OCI-LY3 (cell line): Measurements from ENCODE around the gene MAB21L1.

Experiments used
- H2AFZ ChIP-seq: fragments of 200-600, 300-600 bp; shearing (Covaris generic); 2 replicates; pipeline ENCODE4 v1.6.0; 2014; ENCODE audit warnings: antibody characterized with exemption, low read depth, low read length
- H3K27ac ChIP-seq: fragments of 200-600, 300-600 bp; sonication (generic); 2 replicates; pipeline ENCODE4 v1.5.1; 2014; ENCODE audit warnings: mild to moderate bottlenecking, low read length, moderate library complexity, mixed read lengths
- H3K27me3 ChIP-seq: fragments of 200-600, 300-600 bp; sonication (generic); 2 replicates; pipeline ENCODE4 v1.6.1; 2014; ENCODE audit warnings: low read depth, low read length, mixed read lengths
- H3K36me3 ChIP-seq: fragments of 200-600, 300-600 bp; sonication (generic); replicated peaks from 2 replicates; pipeline ENCODE3; 2014; ENCODE audit warnings: low read depth, low read length, mixed read lengths
- H3K4me1 ChIP-seq: fragments of 300-600, 200-600 bp; sonication (generic); 2 replicates; pipeline ENCODE4 v1.6.1; 2014; ENCODE audit warnings: low read length, mixed read lengths
- H3K4me2 ChIP-seq: fragments of 200-600, 300-600 bp; sonication (generic); 2 replicates; pipeline ENCODE4 v1.6.1; 2014; ENCODE audit warnings: low read length, mixed read lengths
- H3K4me3 ChIP-seq: fragments of 300-600, 200-600 bp; sonication (generic); 2 replicates; pipeline ENCODE4 v1.5.1; 2014; ENCODE audit warnings: antibody characterized with exemption, mild to moderate bottlenecking, low read length, moderate library complexity
- H3K79me2 ChIP-seq: fragments of 300-600, 200-600 bp; shearing (Covaris generic); 2 replicates; pipeline ENCODE4 v1.6.1; 2014; ENCODE audit warnings: mild to moderate bottlenecking, low read length, mixed read lengths
- H3K9ac ChIP-seq: fragments of 300-600, 200-600 bp; shearing (Covaris generic); 2 replicates; pipeline ENCODE4 v1.6.0; 2014; ENCODE audit warnings: mild to moderate bottlenecking, low read length, moderate library complexity
- H3K9me3 ChIP-seq: fragments of 200-600, 300-600 bp; shearing (Covaris generic); 2 replicates; pipeline ENCODE4 v1.6.1; 2014; ENCODE audit warnings: low read length, mixed read lengths; ENCODE audit not compliant: insufficient read depth
- H4K20me1 ChIP-seq: fragments of 200-600, 300-600 bp; sonication (generic); 2 replicates; pipeline ENCODE4 v1.6.1; 2016; ENCODE audit warnings: low read length, mixed read lengths; ENCODE audit not compliant: insufficient read depth
- EZH2phosphoT487 ChIP-seq: fragments of 200-600 bp; shearing (Covaris generic); IDR thresholded peaks from 2 replicates; pipeline ENCODE4 v1.6.1; 2018; ENCODE audit warnings: antibody characterized with exemption, mixed run types, low read depth
- TF ChIP-seq, protein P1 (sequence below): fragments of 200-600, 300-600 bp; sonication (generic); IDR thresholded peaks from 2 replicates; pipeline ENCODE4 v1.5.1; 2014; ENCODE audit warnings: antibody characterized with exemption, low read length, low read depth

The MAB21L1 gene

GRCh38 chr13:35474496-35475211 lies 1.8 kb downstream of the MAB21L1 start:
- H3K27me3 ChIP-seq: 0 out of 2 replicates have a peak, but pooled peaks cover 3% of the 10 kb centered on the region
- H3K36me3 ChIP-seq: no peaks in the 10 kb centered on the region
- H3K4me1 ChIP-seq: peaks cover 13% of the 10 kb centered on the region
- H3K9me3 ChIP-seq: no peaks in the 10 kb centered on the region
- TF ChIP-seq EZH2phosphoT487: no peak
- TF ChIP-seq, protein P1, sequence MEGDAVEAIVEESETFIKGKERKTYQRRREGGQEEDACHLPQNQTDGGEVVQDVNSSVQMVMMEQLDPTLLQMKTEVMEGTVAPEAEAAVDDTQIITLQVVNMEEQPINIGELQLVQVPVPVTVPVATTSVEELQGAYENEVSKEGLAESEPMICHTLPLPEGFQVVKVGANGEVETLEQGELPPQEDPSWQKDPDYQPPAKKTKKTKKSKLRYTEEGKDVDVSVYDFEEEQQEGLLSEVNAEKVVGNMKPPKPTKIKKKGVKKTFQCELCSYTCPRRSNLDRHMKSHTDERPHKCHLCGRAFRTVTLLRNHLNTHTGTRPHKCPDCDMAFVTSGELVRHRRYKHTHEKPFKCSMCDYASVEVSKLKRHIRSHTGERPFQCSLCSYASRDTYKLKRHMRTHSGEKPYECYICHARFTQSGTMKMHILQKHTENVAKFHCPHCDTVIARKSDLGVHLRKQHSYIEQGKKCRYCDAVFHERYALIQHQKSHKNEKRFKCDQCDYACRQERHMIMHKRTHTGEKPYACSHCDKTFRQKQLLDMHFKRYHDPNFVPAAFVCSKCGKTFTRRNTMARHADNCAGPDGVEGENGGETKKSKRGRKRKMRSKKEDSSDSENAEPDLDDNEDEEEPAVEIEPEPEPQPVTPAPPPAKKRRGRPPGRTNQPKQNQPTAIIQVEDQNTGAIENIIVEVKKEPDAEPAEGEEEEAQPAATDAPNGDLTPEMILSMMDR: no peak
- H3K4me3 ChIP-seq: peak overlapping the region; percentile 78
- H3K4me2 ChIP-seq: peak overlapping the region; percentile 81
- H3K79me2 ChIP-seq: no peaks in the 10 kb centered on the region
- no peak overlapping the region for H2AFZ ChIP-seq
- peak overlapping the region; percentile 58; the same call in 1 of the 2 replicates for H3K9ac ChIP-seq
- no peak overlapping the region for H3K27ac ChIP-seq
- H4K20me1 ChIP-seq: no peaks in the 10 kb centered on the region

DNA sequence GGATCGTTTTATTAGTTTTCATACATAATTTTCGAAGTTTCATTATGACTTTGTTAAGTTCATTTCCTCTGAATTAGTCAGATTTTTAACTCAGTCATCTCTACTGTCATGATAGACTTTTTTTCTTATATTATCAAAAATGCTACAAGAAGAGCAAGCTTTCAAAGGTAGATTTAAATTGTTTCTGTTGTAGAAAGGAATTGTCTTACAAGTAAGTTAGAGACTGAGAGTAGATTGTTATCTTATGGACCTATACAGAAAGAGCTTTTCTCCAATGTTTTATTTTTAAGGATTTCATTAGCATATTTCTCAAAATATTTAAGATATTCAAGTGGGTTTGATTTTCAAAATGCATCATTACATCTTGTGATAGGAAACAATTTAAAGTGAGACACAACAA lies 2.7 kb downstream of the MAB21L1 start:
- Histone ChIP-seq H3K4me3 (no peak overlapping the region), H3K9ac (no peak overlapping the region), H3K27ac (no peak overlapping the region), H3K4me2 (peak overlapping the region; percentile 24), H2AFZ (no peak overlapping the region), H3K79me2 (no peaks in the 10 kb centered on the region), H3K36me3 (no peaks in the 10 kb centered on the region), H3K4me1 (peaks cover 13% of the 10 kb centered on the region), H3K9me3 (no peaks in the 10 kb centered on the region), H4K20me1 (no peaks in the 10 kb centered on the region), H3K27me3 (0 out of 2 replicates have a peak, but pooled peaks cover 3% of the 10 kb centered on the region)
- TF ChIP-seq, protein P1: no peak

DNA sequence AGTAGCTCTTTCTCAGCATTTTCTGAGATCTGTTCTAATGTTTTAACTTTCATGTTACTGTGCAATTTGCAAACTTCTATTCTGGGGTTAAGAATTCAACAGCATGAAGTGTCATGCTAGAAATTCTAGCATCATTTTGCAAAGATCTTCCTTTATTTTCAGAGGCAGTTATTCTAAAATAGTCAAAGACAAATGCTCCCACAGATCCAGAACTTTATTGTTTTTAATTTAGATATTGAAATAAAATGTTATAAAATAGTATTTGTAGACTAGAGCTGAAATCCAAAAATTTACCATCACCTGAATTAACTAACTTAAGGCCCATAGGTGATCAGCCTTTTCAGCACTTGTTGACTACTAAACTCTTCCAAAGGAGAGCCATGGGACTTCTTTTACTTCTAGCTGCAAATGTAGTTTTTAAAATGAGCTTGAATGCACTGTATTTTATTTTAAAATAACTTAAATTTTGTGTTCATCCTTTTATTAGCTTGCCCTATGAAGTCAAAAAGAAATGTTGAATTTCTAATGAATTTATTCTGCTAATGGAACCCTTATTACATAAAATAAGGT lies 3.2 kb downstream of the MAB21L1 start:
- Histone ChIP-seq H3K4me1 (peaks cover 13% of the 10 kb centered on the region), H3K79me2 (no peaks in the 10 kb centered on the region), H3K27me3 (0 out of 2 replicates have a peak, but pooled peaks cover 3% of the 10 kb centered on the region), H3K4me3 (no peak overlapping the region), H3K9ac (no peak overlapping the region), H3K9me3 (no peaks in the 10 kb centered on the region), H4K20me1 (no peaks in the 10 kb centered on the region), H2AFZ (no peak overlapping the region), H3K27ac (no peak overlapping the region), H3K4me2 (peak overlapping the region; percentile 24; the same call in 1 of the 2 replicates), H3K36me3 (no peaks in the 10 kb centered on the region)
- TF ChIP-seq, protein P1: no peak
- TF ChIP-seq EZH2phosphoT487: no peak

GRCh38 chr13:35472323-35472881 lies 4.1 kb downstream of the MAB21L1 start:
- TF ChIP-seq EZH2phosphoT487: no peak
- TF ChIP-seq, protein P1: no peak

More at GRCh38 chr13:35472323-35472881, 4.1 kb downstream of the MAB21L1 start:
- Histone ChIP-seq H3K4me2 (no peak overlapping the region), H3K27me3 (0 out of 2 replicates have a peak, but pooled peaks cover 3% of the 10 kb centered on the region), H3K4me3 (no peak overlapping the region), H3K79me2 (no peaks in the 10 kb centered on the region), H3K4me1 (peaks cover 13% of the 10 kb centered on the region), H3K9ac (no peak overlapping the region), H3K27ac (no peak overlapping the region), H3K36me3 (no peaks in the 10 kb centered on the region), H2AFZ (no peak overlapping the region), H4K20me1 (no peaks in the 10 kb centered on the region), H3K9me3 (no peaks in the 10 kb centered on the region)
